HG02884 (cell line): ENCODE data around the gene DMC1.
"Not testable (repeated sequence)": the region's sequence is repeated elsewhere in the genome, so short reads cannot be mapped to it uniquely, and the experiment has no call there.

Experiments
- ATAC-seq: cut with Tn5 transposase; IDR thresholded peaks from one replicate; pipeline ENCODE4 v1.9.1; 2021; ENCODE audit warnings: mild to moderate bottlenecking, moderate library complexity; ENCODE audit not compliant: unreplicated experiment

Gene DMC1

GRCh38 chr22:38569972-38570778 is at the start of gene DMC1:
Gene DMC1, minus strand, starts transcription at chr22:38570183. Its CDS starts 1,927 bp downstream, at chr22:38568256.
- ATAC-seq: no peak

GRCh38 chr22:38618682-38619081 is 48.7 kb upstream of the DMC1 start:
- ATAC-seq: no peak

GRCh38 chr22:38618258-38618657 is 48.3 kb upstream of the DMC1 start:
- ATAC-seq: no peak

- ATAC-seq: not testable (repeated sequence)
Observed at GRCh38 chr22:38615064-38615405, 45.1 kb upstream of the DMC1 start.

- ATAC-seq: no peak
Observed at GRCh38 chr22:38614332-38615063, 44.5 kb upstream of the DMC1 start.

GRCh38 chr22:38613588-38613987 is 43.6 kb upstream of the DMC1 start:
- ATAC-seq: no peak

GRCh38 chr22:38612217-38613006 is 42.4 kb upstream of the DMC1 start:
- ATAC-seq: no peak

GRCh38 chr22:38611559-38611958 is 41.6 kb upstream of the DMC1 start:
- ATAC-seq: no peak

- ATAC-seq: no peak
Observed at GRCh38 chr22:38610234-38610633, 40.3 kb upstream of the DMC1 start.

GRCh38 chr22:38608992-38609750 is 39.2 kb upstream of the DMC1 start:
- no peak for ATAC-seq

GRCh38 chr22:38607680-38608079 is 37.7 kb upstream of the DMC1 start:
- no peak for ATAC-seq

- no peak for ATAC-seq
Observed at GRCh38 chr22:38602166-38602565, 32.2 kb upstream of the DMC1 start.

- no peak for ATAC-seq
Observed at GRCh38 chr22:38601221-38601764, 31.3 kb upstream of the DMC1 start.

GRCh38 chr22:38599466-38599865 is 29.5 kb upstream of the DMC1 start:
- no peak for ATAC-seq

GRCh38 chr22:38582923-38583322 is 12.9 kb upstream of the DMC1 start:
- ATAC-seq: not testable (repeated sequence)

- no peak for ATAC-seq
Observed at GRCh38 chr22:38578505-38578904, 8.5 kb upstream of the DMC1 start.

- ATAC-seq: no peak
Observed at GRCh38 chr22:38572065-38572464, 2.1 kb upstream of the DMC1 start.

- ATAC-seq: no peak
Observed at GRCh38 chr22:38570779-38571364, 889 bp upstream of the DMC1 start.

GRCh38 chr22:38569181-38569971 is 607 bp downstream of the DMC1 start:
- no peak for ATAC-seq
